HEK293 (cell line): ENCODE results near the gene RPS6KA5.

Source experiments
- SETDB1 ChIP-seq: IDR thresholded peaks from one replicate; pipeline ENCODE4 v1.6.1; 2017; ENCODE audit warnings: mild to moderate bottlenecking, low read length, moderate library complexity, mixed read lengths; ENCODE audit not compliant: insufficient read length
- TCF7L2 ChIP-seq: IDR thresholded peaks from 2 replicates; pipeline ENCODE4 v1.6.1; 2011; ENCODE audit warnings: low read depth, mild to moderate bottlenecking, inconsistent platforms, low read length, moderate library complexity, borderline replicate concordance
- ZBTB7A ChIP-seq: fragments of 450-650 bp; formaldehyde crosslinking; IDR thresholded peaks from 2 replicates; pipeline ENCODE4 v1.5.1; 2016; ENCODE audit warnings: low read depth, missing biosample characterization, missing genetic modification characterization
- ZFP41 ChIP-seq: fragments of 450-650 bp; formaldehyde crosslinking; IDR thresholded peaks from 2 replicates; pipeline ENCODE4 v1.5.1; 2016; ENCODE audit warnings: missing biosample characterization, missing genetic modification characterization, borderline replicate concordance
- ZNF26 ChIP-seq: fragments of 450-650 bp; formaldehyde crosslinking; IDR thresholded peaks from 2 replicates; pipeline ENCODE4 v1.5.1; 2016; ENCODE audit warnings: missing biosample characterization, missing genetic modification characterization
- ZNF324 ChIP-seq: fragments of 450-650 bp; formaldehyde crosslinking; IDR thresholded peaks from 2 replicates; pipeline ENCODE4 v1.5.1; 2016; ENCODE audit warnings: missing biosample characterization, missing genetic modification characterization
- ZNF404 ChIP-seq: fragments of 450-650 bp; formaldehyde crosslinking; IDR thresholded peaks from 2 replicates; pipeline ENCODE4 v1.5.1; 2017; ENCODE audit warnings: missing biosample characterization, missing genetic modification characterization
- ZNF596 ChIP-seq: fragments of 450-650 bp; IDR thresholded peaks from 2 replicates; pipeline ENCODE4 v1.5.0; 2018; ENCODE audit warnings: missing biosample characterization, mild to moderate bottlenecking, missing genetic modification characterization, moderate library complexity
- ZNF704 ChIP-seq: fragments of 450-650 bp; formaldehyde crosslinking; IDR thresholded peaks from 2 replicates; pipeline ENCODE4 v1.5.1; 2016; ENCODE audit warnings: missing biosample characterization, missing genetic modification characterization
- ZNF785 ChIP-seq: fragments of 450-650 bp; formaldehyde crosslinking; IDR thresholded peaks from 2 replicates; pipeline ENCODE4 v1.5.1; 2016; ENCODE audit warnings: missing biosample characterization, missing genetic modification characterization
- ZNF792 ChIP-seq: fragments of 450-650 bp; formaldehyde crosslinking; IDR thresholded peaks from 2 replicates; pipeline ENCODE4 v1.5.1; 2016; ENCODE audit warnings: missing biosample characterization, missing genetic modification characterization
- TF ChIP-seq, protein P1 (sequence below): fragments of 450-650 bp; formaldehyde crosslinking; IDR thresholded peaks from 2 replicates; pipeline ENCODE4 v1.5.1; 2016; ENCODE audit warnings: missing biosample characterization, missing genetic modification characterization

DNA sequence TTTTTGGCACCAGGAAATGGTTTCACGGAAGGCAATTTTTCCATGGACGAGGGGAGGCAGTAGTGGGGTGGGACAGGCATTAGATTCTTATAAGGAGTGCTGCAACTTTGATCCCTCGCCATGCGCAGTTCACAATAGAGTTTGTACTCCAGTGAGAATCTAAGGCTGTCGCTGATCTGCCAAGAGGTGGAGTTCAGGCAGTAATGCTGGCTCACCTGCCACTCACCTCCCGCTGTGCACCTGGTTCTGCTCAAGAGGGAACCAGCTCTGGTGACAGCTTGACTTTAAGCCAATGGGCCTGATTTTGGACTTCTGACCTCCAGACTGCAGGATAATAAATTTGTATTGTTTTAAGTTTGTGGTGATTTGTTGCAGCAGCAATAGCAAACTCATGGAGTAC lies 163.4 kb downstream of the RPS6KA5 start:
- TF ChIP-seq, protein P1, sequence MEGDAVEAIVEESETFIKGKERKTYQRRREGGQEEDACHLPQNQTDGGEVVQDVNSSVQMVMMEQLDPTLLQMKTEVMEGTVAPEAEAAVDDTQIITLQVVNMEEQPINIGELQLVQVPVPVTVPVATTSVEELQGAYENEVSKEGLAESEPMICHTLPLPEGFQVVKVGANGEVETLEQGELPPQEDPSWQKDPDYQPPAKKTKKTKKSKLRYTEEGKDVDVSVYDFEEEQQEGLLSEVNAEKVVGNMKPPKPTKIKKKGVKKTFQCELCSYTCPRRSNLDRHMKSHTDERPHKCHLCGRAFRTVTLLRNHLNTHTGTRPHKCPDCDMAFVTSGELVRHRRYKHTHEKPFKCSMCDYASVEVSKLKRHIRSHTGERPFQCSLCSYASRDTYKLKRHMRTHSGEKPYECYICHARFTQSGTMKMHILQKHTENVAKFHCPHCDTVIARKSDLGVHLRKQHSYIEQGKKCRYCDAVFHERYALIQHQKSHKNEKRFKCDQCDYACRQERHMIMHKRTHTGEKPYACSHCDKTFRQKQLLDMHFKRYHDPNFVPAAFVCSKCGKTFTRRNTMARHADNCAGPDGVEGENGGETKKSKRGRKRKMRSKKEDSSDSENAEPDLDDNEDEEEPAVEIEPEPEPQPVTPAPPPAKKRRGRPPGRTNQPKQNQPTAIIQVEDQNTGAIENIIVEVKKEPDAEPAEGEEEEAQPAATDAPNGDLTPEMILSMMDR (tag by site-specific recombination), result no peak
- TF ChIP-seq ZNF792 (tag by site-specific recombination), result no peak
- no peak for TF ChIP-seq ZBTB7A
- no peak for TF ChIP-seq SETDB1
- TF ChIP-seq ZNF26 (tag by site-specific recombination), result no peak
- no peak for TF ChIP-seq ZNF704 (tag by site-specific recombination)
- no peak for TF ChIP-seq ZNF785 (tag by site-specific recombination)
- no peak for TF ChIP-seq TCF7L2
- TF ChIP-seq ZFP41, result no peak
- no peak for TF ChIP-seq ZNF596
- no peak for TF ChIP-seq ZNF324
- TF ChIP-seq ZNF404 (tag by site-specific recombination), result no peak
